Suppressor macrophage (primary cell): ENCODE results near the gene IMMP1L.
A peak's percentile ranks its signal among the peaks of the same experiment; 100 is the strongest.

ENCODE experiments used
- DNase-seq, 4 experiments: peaks; one replicate each; pipeline ENCODE4 v3.0.0-alpha.2; 2020 to 2022

The IMMP1L gene

DNA sequence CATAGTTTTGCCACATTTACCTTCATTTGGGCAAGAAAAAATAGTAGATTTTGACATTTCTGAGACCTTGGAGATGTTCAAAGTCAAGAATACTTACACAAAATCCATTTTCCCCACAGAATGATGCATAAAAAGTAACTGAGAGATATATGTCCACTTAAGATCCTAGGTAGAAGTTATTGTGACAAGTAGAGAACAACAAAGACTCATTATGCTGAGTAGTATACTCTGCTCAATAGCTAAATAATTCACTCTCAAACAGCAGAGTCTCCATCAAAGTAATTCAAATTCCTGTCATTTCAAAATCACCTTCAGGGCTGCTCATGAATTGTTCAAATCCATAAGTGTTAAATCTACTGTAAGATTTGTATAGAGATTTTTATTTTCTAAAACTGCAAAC, 35.3 kb downstream of the IMMP1L start:
- DNase-seq, result no peak

DNA sequence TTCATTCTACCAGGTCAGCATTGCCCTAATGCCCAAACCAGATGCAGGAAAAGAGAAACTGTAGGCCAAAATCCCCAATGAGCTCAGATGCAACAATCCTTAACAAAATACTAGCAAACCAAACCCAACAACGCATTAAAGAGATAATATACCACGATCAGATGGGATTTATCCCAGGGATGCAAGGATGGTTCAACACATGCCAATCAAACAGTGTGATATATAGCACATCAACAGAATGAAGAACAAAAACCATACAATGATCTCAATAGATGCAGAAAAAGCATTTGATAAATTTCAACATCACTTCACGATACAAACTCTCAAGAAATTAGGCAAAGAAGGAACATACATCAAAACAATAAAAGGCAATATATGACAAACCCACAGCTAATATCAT, 45.0 kb downstream of the IMMP1L start:
- DNase-seq, result no peak

DNA sequence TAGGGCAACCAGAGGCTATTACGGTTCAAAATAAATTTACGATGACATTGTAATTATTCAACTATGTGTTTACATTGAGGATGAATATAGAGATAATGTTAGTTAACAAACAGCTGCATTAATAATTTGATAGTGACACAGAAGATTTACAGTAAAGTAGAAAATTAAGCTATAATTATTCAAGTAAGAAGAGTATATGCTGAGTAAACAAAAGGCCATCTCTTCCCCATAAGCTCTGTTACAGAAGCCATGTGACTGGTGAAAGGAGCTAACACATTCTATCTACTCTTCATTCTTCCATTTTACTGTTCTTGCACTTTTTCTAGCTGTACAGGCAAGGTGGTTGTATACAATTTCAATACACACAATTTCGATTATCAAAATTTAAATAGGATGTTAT, 54.2 kb downstream of the IMMP1L start:
- DNase-seq, result no peak

DNA sequence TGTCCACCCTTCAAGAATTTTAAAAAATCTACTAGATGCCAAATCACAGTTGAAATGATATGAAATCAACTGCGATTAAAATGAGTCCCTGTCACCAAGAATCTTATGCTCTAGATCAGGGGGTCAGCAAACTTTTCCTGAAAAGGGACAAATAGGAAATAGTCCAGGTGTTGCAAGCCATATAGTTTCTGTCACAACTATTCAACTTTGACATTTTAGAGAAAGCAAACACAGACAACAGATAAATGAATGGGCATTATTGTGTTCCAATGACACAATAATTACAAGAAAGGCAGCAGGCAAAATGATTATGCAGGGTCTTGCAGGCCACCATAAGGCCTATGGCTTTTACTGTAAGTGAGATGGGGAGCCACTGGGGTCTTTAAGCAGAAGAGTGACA, 58.6 kb downstream of the IMMP1L start:
- DNase-seq, result no peak

DNA sequence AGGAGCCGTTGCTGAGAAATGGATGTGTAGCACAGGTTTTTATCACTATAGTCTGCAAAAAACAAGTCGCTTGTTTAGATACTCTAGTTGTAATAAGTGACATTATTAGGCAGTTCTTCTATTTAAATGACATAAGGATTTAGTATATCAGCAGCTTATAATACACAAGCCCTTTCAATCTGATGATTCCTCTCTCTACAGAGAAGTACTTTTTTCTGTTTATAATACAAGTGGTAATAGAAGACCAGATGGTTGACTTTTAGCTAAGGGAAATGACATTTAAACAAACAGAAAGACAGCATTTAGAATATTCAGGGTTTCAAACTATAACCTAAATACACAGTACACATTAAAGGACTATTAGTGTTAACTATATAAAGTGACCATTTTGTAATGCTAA, 60.4 kb downstream of the IMMP1L start:
- no peak for DNase-seq

DNA sequence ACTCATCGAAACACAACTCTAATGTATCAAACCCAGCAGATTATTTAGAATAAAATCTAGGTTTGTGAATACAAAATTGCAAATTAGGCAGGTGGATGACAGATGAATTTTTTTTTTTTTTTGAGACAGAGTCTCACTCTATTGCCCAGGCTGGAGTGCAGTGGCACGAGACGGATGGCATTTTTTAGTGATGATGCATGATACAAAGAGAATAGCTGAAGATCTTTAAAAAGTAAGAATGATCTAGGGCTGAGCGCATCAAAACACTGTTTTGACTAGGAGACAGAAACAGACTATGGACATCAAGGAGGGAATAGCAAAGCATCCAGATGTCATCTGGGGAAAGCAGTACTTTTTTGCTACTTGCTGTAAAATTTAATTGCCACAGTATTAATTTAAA, 63.8 kb downstream of the IMMP1L start:
- no peak for DNase-seq

DNA sequence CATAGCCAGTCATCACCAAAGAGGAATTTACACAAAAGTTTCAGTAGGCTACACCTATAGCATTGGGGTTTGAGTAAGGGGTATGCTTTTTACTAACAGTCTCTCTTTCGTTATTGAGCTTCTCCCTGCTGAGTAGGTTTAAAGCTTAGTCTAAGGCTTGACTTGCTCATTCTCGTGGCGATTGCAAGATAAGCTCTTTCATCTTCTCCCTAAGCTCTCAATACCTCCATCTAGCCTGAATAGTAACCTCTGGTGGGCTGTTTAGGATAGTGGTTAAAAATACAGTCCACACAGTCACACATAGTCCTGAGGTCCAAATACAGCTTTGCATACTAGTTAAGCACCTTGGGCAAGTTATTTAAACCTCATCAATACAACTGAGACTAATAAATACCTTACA, 65.6 kb downstream of the IMMP1L start:
- DNase-seq, result no peak

DNA sequence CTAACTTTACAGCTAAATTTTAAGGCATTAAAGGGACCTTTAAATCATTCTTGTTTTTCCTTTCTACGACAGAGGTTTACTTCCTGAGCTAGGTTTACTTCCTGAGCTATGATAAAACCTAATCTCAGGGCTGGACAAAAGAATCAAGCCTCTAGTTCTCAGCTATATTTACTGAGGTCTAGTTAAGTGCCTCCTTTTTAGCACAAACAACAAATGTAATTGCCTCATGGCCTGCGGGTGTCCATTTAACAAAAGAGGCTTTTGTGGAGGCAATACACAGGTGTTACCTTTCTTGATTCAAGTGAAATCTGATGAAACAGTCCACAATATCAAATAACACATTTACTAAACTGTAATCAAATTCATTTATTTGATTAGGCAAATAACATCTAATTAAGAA, 67.3 kb downstream of the IMMP1L start:
- DNase-seq, result no peak

DNA sequence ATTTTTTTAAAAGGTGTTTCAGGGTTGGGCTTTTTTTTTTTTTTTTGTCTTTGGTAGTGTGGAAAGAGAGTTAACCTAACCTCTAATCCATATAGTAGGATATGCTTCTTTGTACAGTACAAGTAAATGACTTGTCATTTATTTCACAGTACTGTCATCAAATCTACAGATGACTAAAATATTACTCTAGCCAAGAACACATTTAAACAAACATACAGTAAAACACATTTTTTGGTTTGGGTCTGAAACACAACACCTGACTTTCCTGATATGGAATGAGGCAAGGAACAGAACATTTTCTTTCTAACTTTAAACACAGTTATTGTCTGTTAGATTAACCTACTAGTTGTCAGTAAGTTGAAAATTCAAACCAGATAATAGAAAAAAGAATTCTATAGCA, 68.1 kb downstream of the IMMP1L start:
- no peak for DNase-seq

DNA sequence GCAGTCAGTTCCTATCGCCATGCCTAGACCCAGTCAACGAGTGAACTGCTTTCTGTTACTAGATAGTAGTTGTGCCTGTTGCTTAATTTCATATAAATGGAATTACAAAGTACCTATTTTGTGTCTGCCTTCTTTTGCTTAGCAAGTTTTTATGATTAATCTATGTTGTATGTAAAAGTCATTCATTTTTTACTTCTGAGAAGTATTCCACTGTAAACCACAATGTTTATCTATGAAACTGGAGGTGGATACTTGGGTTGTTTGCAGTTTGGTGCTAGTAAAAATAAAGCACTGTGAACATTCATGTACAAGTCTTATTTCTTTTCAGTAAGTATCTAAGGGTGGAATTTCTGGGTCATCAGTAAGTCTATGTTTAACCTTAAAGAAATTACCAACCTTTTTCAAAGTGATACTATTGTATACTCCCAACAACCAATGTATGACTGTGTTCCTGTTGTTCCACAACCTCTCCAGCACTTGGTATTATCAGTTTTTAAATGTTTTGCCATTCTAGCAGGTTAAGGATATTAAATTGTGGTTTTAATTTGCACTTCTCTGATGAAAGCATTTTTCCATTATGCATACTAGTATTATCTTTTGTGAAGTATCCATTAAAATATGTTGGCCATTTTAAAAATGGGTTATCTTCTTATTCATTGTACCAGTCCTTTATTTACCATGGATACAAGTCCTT, 71.5 kb downstream of the IMMP1L start:
- DNase-seq, result no peak

DNA sequence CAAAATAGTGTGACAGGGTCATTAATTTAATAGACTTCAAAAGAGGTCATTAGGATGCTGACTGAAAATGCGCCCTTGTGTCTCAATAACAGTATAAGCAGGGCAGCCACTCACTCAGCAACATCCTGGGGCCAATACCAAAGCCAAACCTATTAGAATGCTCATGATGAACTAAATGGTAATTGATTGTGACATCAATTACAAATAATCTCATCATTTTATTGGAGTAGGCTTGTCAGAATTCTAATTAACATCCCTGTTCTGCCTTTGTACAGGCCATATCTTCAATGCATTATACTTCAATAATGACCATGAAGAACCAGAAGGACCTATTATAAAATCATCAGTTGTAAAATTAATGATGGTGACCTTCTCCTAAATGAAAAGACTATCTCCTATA, 75.6 kb downstream of the IMMP1L start:
- no peak for DNase-seq

DNA sequence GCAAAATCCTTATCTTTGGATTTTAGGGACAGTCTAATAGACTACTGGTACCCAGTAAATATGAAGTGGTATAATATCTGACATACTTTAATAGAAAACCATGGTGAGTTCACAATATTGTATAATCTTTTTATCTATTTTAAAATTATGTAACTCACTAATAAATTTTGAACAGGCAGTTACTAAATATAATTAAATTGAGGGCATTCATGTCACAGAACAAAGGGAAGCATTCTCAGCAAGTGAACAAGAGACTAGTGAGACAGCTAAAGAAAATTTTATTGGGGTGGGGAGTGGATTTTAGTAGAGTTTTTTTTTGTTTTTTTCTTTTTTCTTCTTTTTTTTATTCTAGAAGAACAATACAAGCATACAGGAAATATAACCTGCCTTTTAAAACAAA, 84.8 kb downstream of the IMMP1L start:
- no peak for DNase-seq

DNA sequence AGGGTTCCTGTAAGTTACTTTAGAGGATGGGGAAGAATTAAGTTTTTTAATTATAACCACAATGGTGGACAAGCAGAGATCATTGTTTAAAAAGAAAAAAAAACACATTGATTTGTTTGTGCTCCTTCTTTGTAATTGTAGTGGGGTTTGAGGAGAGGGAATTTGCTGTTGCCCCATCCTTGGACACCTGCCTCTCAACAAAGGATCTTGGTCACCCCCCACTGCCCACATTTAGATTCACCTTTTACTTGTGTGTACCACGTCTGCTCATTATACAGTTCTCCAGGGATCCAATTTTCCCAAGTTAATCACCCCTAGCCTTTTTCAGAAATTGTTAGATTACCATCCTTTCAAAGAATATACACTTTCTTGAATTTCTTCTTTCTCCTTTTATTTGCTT, 86.7 kb downstream of the IMMP1L start:
- DNase-seq, result no peak

DNA sequence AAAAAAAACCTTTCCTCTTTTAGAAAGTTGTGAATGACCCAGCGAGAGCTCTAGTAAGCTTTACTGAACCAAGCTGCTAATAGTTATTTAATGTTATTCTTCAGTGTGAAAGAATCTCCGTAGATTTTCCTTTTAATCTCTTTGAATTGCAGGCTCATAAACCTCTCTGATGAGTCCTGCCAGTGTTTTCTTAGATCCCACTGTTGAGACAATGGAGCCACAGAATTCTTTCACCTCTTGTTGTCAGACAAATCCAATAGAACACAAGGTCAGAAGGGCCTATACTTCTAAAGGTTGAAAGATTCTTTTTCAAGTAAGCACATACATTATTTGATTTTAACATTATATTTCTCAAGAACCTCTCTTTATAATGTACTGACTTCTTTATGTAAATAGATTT, 87.6 kb downstream of the IMMP1L start:
- DNase-seq, result no peak

DNA sequence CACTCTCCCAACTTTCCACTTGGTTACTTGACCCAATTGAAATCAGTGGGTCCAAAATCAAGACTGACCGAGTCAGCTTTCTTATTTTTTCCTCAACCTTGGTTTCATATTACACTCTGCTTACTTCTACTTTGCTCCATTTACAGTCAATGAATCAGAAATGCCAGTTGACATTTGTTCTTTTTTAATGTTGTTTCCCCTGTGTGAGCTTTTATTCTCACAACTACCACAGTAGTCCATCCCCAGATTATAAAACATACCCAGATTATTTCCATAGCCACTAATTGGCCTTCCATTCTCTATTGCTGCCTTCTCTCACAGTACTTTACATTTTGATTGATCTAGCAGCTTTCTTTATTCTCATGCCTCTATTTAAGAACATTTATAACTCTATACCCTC, 89.8 kb downstream of the IMMP1L start:
- DNase-seq, result no peak

DNA sequence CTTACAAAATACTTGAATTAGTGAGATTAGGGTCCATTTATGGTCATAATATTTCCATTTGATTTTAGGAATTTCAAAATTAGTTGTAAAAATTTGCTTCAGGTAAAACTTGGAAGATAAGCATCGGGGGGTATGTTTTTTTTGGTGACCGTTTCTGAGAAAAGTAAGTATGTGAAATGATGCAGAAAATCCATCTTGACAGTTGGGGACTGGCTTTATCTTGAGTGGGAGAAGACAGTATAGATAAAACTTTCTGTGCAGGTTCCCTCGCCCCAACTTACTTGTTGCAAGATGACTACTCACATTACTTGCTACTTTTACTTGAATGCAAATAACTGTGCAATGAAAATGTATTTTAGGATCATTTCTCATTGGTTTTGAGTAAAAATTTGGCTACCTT, 90.3 kb downstream of the IMMP1L start:
- no peak for DNase-seq

DNA sequence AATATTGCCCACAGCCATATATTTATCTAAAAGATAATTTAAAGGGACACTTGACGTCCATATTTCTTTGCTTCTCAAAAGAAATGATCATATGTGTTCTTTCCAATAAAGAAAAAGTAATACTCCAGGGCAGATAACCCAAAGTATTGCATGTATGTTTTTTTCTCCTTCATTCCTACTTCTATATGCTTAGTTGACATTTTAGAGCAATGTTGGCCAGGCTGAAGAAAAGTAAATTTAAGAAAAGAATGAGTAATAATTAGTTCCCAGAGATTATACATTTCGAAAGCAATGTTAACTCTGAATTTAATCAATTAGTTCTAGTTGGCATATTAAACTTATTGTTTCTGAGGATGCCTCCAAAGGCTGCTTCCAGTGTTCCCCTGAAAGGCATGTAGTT, 91.6 kb downstream of the IMMP1L start:
- DNase-seq, result no peak

DNA sequence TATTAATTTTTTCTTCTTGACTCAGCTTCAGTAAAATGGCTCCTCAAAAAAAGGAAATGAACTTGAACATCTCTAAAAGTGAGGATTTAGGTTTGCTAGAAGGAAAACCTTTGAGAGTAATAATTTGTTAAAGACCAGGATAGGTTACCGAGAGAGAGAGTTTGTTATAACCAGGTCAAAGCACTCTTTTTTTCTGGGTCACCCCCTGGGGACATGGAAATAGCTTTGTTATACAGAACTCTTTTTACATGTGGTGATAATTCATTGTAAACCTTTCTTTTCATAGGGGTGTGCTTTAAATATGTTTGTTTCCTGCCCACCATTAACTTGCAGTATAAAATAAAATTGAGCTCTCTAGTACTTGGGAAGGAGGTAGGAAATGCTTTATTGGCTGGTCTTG, 92.1 kb downstream of the IMMP1L start:
- DNase-seq, result no peak

DNA sequence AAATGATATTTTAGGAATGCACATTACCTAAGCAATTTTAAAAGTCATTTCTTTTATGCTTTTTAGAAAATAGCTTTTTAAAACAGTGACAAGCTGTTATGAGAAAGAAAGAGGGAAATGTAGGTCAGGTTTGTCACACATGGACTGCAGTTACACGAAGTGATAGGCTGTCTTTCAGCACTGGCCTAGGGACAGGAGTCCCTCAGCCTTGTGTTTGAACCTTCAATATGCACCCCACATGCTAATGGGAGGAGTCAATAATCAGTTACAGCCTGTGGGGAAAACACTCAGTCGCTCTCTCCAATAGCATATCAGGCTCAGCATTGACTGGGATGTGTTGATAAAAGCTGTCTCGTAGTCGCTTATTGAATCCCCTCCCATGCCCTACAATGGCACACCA, 94.0 kb downstream of the IMMP1L start:
- no peak for DNase-seq

DNA sequence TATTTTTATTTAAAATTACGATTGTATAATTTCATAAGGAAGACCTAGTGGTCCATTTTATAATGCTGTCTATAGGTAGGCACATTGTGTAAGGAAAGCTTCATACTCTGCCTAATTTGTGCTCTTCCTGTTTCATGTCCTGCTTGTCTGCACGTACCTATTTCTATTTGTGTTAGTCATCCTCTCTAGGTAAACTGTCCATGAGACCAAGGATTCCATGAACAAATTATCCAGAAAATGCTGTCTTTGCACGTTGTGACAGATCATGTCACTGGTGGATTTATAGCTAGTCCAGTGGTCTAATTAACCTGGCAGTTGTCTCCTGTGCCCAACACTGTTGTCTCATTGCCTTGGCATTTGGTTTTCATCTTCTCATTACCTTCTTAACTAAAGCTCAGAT, 95.1 kb downstream of the IMMP1L start:
- DNase-seq, result no peak

DNA sequence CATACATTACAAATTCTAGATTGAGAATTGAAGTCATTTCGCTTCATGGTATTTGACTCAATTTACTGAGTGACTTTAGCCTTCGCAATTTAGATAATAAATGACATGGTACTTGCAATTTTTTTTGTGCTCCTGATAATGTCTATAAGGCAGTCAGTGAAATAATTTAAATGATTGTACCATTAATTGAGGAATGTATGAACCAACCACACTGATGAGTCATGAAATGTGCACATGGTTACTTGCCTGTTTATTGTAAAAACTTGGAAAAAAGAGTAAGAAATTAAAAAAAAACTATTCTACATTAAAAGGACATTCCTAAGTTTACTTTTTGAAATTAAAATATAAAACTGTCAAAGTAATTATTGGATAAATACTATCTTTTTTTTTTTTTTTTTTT, 96.5 kb downstream of the IMMP1L start:
- no peak for DNase-seq

DNA sequence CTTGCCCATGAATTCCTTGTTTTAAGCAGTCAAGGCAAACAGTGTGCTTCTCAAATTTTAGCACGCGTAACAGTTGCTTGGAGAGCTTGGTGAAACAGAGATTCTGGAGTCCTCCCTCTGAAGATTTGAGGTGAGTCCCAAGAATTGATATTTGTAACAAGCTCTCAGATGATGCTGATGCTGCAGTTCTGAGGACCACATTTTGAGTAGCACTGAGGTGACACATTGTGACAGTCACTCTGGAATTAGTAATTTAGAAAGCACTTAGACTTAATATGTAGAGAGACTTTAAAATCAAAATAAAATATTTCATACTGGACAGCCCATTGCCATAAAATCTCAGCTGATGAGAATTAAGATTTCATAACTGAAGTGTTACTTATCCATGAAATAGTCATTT, 101.2 kb downstream of the IMMP1L start:
- no peak for DNase-seq

DNA sequence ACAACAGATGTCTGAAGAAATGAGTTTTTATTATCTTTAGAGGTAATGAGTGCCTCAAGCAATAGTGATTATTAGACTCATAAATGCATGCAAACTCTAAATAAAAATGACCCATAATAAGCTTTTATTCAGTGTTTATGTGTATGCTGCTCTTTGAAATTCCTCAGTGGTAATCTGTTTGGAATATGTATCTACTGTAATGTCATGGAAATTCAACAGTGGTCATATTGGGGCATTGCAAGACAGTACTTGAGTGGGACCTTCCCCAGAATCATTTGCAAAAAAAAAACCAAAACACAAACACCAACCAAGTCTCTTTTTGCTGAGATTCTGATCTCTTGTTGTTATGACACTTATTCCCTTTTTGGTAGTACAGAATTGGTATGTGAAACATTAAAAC, 104.8 kb downstream of the IMMP1L start:
- DNase-seq, result no peak

DNA sequence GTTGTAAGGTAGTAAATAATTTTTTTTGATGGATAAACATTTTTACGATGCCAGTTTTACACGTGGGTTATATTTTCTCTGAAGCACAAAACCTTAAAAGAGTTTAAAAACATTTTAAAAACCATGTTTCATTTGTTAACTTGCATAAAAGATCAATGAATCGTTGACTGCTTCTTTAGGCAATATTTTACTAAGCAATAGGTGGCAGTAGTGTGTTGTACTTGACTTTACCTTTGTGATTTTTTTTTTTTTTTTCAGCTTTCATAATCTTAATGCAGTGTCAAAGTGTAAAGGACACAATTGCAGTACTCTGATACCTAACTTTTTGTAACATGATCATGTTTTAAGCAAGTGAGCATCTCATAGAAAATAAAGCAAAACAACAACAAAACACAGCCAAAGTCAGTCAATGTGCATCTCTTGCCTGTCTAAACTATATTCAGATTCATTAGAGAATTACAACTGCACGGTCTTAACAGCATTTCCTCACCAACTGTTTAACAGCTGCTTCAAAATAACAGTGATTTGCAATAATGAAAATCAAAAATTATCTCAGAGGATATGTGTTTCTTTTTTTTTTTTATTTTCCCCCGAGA, 112.1 kb downstream of the IMMP1L start:
- DNase-seq, result peak in 3 of 4 experiments; percentile 1 to 29 (median 22)

DNA sequence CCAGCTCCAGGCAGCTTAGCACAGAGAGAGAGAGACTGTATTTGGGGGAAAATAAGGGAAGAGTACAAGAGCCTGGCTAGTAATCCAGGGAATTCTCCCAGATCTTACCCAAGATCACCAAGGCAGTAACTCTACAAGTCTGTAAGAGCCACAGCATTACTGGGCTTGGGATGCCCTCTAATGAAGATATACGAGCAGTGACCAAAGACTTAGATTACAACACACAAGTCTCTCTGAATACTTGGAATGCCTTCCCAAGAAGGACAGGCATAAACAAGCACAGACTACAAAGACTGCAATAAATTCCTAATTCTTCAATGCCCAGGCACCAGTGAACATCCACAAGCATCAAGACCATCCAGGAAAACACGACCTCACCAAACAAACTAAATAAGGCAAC, 122.0 kb downstream of the IMMP1L start:
- DNase-seq, result no peak
